ENCODE measurements around the gene C11orf24. TPM values are rescaled to one million over a fixed set of nuclear protein-coding genes. Genes with fewer than 3 reads are reported as not detected.
"Not testable (repeated sequence)": the region's sequence is repeated elsewhere in the genome, so short reads cannot be mapped to it uniquely, and the experiment has no call there.

The C11orf24 gene
- total RNA-seq, 1 donor from 2014 or later = 54.2 TPM

- no peaks in the 10 kb centered on the region for H3K27me3 Mint-ChIP-seq (ENCODE audit: low read depth)
- no peaks in the 10 kb centered on the region for H3K4me1 Mint-ChIP-seq
- TF ChIP-seq CTCF (conservative IDR thresholded peaks at IDR 0.05) = no peak
- no peak for DNase-seq (ENCODE audit: low read depth, low spot score)
- no peak overlapping the region for H3K4me3 Mint-ChIP-seq
- H3K27ac Mint-ChIP-seq (ENCODE audit: unreplicated experiment) = no peak overlapping the region
- peaks cover 4% of the 10 kb centered on the region for H3K9me3 Mint-ChIP-seq
- no peaks in the 10 kb centered on the region for H3K36me3 Mint-ChIP-seq (ENCODE audit: low read depth)
Measured at GRCh38 chr11:68302670-68303069, 30.9 kb upstream of the C11orf24 start.

- Mint-ChIP-seq H3K27me3 (ENCODE audit: low read depth) (no peaks in the 10 kb centered on the region), H3K27ac (ENCODE audit: unreplicated experiment) (no peak overlapping the region), H3K4me3 (no peak overlapping the region), H3K4me1 (no peaks in the 10 kb centered on the region), H3K9me3 (peaks cover 4% of the 10 kb centered on the region), H3K36me3 (ENCODE audit: low read depth) (no peaks in the 10 kb centered on the region)
- TF ChIP-seq CTCF (conservative IDR thresholded peaks at IDR 0.05) = no peak
- no peak for DNase-seq (ENCODE audit: low read depth, low spot score)
Measured at GRCh38 chr11:68302256-68302655, 30.5 kb upstream of the C11orf24 start.

- Mint-ChIP-seq H3K36me3 (ENCODE audit: low read depth) (no peaks in the 10 kb centered on the region), H3K9me3 (peaks cover 4% of the 10 kb centered on the region), H3K27ac (ENCODE audit: unreplicated experiment) (no peak overlapping the region), H3K27me3 (ENCODE audit: low read depth) (no peaks in the 10 kb centered on the region), H3K4me3 (no peak overlapping the region), H3K4me1 (no peaks in the 10 kb centered on the region)
- TF ChIP-seq CTCF (conservative IDR thresholded peaks at IDR 0.05) = no peak
- DNase-seq (ENCODE audit: low read depth, low spot score) = no peak
Measured at GRCh38 chr11:68300076-68300830, 28.5 kb upstream of the C11orf24 start.

GRCh38 chr11:68299517-68299879 lies 27.7 kb upstream of the C11orf24 start:
- H3K9me3 Mint-ChIP-seq; H3K36me3 Mint-ChIP-seq (ENCODE audit: low read depth); H3K4me3 Mint-ChIP-seq; H3K4me1 Mint-ChIP-seq; H3K27me3 Mint-ChIP-seq (ENCODE audit: low read depth); DNase-seq (ENCODE audit: low read depth, low spot score): not testable (repeated sequence)
- peak overlapping the region; percentile 72 for H3K27ac Mint-ChIP-seq (ENCODE audit: unreplicated experiment)

- no peaks in the 10 kb centered on the region for H3K36me3 Mint-ChIP-seq (ENCODE audit: low read depth)
- TF ChIP-seq CTCF (conservative IDR thresholded peaks at IDR 0.05) = no peak
- H3K27me3 Mint-ChIP-seq (ENCODE audit: low read depth) = no peaks in the 10 kb centered on the region
- no peak overlapping the region for H3K4me3 Mint-ChIP-seq
- peak overlapping the region; percentile 72 for H3K27ac Mint-ChIP-seq (ENCODE audit: unreplicated experiment)
- H3K4me1 Mint-ChIP-seq = no peaks in the 10 kb centered on the region
- peaks cover 1% of the 10 kb centered on the region for H3K9me3 Mint-ChIP-seq
- DNase-seq (ENCODE audit: low read depth, low spot score) = no peak
Measured at GRCh38 chr11:68298659-68299516, 27.1 kb upstream of the C11orf24 start.
